ENCODE data around the gene ZNRD2.
"Not testable (repeated sequence)": the region's sequence is repeated elsewhere in the genome, so short reads cannot be mapped to it uniquely, and the experiment has no call there.

The ZNRD2 gene, protein sequence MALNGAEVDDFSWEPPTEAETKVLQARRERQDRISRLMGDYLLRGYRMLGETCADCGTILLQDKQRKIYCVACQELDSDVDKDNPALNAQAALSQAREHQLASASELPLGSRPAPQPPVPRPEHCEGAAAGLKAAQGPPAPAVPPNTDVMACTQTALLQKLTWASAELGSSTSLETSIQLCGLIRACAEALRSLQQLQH

DNA sequence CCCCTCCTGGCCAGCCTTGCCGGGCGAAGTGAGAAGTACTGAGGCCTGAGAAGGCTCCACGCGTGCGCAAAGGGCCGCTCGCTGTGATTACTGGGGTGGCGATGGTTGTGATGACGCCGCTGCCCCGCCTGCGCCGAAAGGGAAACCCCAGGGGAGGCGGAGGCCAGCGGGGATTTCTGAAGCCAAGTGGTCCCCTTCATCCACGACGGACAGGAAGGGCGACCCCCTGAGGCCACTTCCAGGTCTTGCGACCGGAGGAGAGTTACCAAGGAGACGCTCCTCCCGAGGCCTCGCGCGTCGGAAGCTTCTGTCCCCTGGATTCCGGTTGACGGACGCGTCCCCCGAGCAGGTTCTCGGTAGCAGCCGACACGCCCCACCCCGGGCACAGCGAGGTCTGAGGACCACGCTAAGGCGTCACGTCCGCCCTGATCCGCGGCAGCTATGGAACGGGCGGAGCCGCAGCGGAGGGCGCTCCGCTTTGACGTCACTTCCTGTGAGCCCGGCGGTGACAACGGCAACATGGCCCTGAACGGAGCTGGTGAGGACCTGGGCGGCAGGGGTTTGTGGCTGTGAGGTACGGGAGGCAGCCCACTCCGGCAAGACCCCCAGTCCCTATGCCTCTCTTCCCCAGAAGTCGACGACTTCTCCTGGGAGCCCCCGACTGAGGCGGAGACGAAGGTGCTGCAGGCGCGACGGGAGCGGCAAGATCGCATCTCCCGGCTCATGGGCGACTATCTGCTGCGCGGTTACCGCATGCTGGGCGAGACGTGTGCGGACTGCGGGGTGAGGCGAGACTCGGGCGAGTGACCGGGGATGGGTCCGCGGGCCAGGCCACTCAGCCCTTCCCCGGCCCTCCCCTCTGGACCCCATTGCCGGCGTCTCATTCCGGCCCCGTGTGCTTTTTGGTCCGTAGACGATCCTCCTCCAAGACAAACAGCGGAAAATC is at the start of gene ZNRD2:
TSS of gene ZNRD2 (plus strand) at position 505 of the 946 bp plus-strand sequence. CDS start at position 520, 15 bp downstream.
- DNase-seq (ENCODE audit: low spot score): peak; percentile 99

DNA sequence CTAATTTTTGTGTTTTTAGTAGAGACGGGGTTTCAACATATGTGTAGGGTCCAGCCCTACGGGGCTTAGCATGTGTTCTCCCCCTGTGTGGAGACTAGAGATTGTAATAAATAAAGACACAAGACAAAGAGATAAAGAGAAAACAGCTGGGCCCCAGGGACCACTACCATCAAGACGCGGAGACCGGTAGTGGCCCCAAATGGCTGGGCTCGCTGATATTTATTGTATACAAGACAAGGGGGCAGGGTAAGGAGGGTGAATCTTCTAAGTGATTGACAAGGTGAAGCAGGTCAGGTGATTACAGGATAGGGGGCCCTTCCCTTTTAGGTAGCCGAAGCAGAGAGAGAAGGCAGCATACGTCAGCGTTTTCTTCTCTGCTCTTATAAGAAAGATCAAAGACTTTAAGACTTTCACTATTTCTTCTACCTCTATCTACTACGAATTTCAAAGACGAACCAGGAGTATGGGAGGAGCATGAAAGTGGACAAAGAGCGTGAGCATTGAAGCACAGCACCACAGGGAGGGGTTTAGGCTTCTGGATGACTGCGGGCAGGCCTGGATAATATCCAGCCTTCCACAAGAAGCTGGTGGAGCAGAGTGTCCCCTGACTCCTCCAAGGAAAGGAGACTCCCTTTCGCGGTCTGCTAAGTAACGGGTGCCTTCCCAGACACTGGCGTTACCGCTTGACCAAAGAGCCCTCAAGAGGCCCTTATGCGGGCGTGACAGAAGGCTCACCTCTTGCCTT is 48.3 kb upstream of the ZNRD2 start:
- not testable (repeated sequence) for DNase-seq (ENCODE audit: low spot score)

DNA sequence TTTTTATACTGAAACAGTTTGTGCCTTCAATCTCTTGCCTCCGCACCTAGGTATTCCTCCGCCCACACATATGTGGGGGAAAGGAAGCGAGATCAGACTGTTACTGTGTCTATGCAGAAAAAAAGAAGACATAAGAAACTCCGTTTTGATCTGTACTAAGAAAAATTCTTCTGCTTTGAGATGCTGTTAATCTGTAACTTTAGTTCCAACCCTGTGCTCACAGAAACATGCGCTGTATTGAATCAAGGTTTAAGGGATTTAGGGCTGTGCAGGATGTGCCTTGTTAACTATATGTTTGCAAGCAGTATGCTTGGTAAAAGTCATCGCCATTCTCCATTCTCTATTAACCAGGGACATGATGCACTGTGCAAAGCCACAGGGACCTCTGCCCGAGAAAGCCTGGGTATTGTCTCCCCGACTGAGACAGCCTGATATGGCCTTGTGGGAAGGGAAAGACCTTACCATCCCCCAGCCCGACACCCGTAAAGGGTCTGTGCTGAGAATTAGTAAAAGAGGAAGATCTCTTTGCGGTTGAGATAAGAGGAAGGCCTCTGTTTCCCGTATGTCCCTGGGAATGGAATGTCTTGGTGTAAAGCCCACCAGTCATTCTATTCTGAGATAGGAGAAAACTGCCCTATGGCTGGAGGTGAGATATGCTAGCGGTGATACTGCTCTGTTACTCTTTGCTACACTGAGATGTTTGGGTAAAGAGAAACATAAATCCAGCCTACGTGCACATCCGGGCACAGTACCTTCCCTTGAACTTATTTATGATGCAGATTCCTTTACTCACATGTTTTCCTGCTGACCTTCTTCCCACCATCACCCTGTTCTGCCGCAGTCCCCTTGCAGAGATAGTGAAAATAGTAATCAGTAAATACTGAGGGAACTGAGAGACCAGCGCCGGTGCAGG is 47.3 kb upstream of the ZNRD2 start:
- DNase-seq (ENCODE audit: low spot score): not testable (repeated sequence)

GRCh38 chr11:65523631-65523968 is 46.7 kb upstream of the ZNRD2 start:
- DNase-seq (ENCODE audit: low spot score): not testable (repeated sequence)

GRCh38 chr11:65524014-65524740 is 46.1 kb upstream of the ZNRD2 start:
- DNase-seq (ENCODE audit: low spot score): no peak

GRCh38 chr11:65524741-65525545 is 45.3 kb upstream of the ZNRD2 start, which contains the start of gene SCYL1:
Gene SCYL1 (plus strand): TSS chr11:65525083. CDS start chr11:65525154, 71 bp downstream.
- peak; percentile 94 for DNase-seq (ENCODE audit: low spot score)

DNA sequence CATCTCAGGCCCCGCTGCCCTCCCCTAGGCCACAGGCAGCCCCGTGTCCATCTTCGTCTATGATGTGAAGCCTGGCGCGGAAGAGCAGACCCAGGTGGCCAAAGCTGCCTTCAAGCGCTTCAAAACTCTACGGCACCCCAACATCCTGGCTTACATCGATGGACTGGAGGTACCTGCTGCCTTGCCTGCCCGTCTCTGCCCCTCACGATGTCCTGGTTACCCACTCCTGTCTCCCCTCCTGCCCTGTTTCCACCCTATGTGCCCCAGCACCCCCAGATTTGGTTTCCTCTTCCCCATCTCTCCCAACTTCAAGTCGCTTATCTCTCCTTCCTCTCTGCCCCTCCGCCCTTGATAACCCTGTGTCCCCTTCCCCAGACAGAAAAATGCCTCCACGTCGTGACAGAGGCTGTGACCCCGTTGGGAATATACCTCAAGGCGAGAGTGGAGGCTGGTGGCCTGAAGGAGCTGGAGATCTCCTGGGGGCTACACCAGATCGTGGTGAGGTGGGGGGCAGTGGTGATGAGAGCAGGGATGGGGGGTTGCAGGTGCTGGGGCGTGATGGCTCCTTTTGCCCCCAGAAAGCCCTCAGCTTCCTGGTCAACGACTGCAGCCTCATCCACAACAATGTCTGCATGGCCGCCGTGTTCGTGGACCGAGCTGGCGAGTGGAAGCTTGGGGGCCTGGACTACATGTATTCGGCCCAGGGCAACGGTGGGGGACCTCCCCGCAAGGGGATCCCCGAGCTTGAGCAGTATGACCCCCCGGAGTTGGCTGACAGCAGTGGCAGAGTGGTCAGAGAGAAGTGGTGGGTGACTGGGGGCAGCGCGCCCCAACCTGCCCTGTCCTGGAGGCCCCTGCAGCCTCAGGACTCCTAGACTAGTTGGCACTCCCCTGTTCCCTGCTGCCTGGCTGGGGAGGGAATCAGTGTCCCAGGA is 44.5 kb upstream of the ZNRD2 start:
- no peak for DNase-seq (ENCODE audit: low spot score)

DNA sequence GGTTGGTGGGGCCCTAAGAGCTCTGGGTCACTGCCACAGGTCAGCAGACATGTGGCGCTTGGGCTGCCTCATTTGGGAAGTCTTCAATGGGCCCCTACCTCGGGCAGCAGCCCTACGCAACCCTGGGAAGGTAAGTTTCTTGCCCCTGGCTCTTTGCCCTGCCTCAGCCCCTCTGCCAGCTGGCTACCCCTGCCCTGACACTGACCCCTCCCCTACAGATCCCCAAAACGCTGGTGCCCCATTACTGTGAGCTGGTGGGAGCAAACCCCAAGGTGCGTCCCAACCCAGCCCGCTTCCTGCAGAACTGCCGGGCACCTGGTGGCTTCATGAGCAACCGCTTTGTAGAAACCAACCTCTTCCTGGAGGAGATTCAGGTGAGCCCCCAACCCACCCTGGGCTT is 43.5 kb upstream of the ZNRD2 start:
- DNase-seq (ENCODE audit: low spot score): no peak

- no peak for DNase-seq (ENCODE audit: low spot score)
Measured at GRCh38 chr11:65528819-65529350, 41.4 kb upstream of the ZNRD2 start.

GRCh38 chr11:65529475-65530156 is 40.7 kb upstream of the ZNRD2 start:
- no peak for DNase-seq (ENCODE audit: low spot score)

DNA sequence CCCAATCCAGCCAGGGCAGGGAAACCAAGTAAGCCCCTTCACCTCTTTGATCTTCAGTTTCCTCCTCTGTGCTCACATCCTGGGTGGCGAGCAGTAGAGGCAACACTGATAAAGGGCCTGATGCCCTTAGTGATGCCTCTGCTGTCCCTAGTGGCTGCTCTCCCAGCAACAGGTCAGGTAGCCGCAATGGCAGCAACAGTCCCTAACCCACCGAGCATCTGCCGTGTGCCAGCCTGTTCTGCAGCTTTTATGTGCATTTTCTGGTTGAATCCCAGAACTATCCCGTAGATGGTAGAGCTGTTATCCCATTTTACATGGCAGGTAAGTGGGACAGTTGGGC is 40.1 kb upstream of the ZNRD2 start:
- DNase-seq (ENCODE audit: low spot score): no peak

DNA sequence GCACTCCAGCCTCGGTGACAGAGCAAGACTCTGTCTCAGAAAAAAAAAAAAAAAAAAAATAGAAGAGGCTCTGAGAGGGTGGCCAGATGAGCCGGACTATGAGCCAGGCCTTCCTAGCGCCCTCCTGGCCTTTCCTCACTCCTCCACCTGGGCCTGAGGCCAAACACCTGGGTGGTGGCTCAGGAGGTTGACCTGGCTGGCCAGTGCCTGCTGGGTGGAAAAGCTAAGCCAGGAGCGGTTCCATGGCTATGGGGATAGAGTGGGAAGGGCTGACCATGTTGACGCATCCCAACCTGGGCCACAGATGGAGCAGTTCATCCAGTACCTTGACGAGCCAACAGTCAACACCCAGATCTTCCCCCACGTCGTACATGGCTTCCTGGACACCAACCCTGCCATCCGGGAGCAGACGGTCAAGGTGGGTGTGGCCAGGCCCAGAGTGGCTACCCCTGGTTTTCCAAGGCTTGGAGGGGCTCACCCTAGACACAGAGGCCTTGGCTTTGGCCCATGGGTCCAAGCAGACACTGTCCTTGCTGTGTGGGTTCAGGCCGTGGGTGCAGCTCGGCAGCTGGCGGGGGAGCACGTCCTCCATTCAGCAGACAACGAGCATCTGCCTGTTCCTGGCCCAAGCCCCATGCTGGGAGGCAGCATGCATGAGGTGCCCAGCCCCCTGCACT is 37.8 kb upstream of the ZNRD2 start:
- DNase-seq (ENCODE audit: low spot score): no peak

GRCh38 chr11:65535102-65535501 is 35.2 kb upstream of the ZNRD2 start:
- DNase-seq (ENCODE audit: low spot score): no peak

- no peak for DNase-seq (ENCODE audit: low spot score)
Measured at GRCh38 chr11:65536412-65537295, 33.6 kb upstream of the ZNRD2 start.

GRCh38 chr11:65537296-65537597 is 33.0 kb upstream of the ZNRD2 start:
- DNase-seq (ENCODE audit: low spot score): no peak

GRCh38 chr11:65537620-65538231 is 32.6 kb upstream of the ZNRD2 start:
- DNase-seq (ENCODE audit: low spot score): no peak
